ENCODE data around the gene NEDD9.

The NEDD9 gene

DNA sequence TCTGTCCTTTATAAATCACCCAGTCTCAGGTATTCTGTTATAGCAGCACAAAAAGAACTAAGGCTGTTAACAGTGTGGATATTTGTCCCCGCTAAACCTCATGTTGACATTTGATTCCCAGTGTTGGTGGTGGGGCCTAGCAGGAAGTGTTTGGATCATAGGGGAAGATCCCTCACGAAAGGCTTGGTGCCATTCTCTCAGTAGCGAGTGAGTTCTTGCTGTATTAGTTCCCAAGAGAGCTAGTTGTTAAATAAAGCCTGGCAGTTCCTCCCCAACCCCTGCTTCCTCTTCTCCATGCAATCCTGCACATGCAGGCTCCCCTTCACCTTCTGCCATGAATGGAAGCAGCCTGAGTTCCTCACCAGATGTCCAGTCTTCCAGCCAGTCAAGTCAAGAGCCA, 91.2 kb downstream of the NEDD9 start:
- Histone ChIP-seq H3K27me3 (ENCODE audit: control insufficient read depth, insufficient read depth, low read length) (no peaks in the 10 kb centered on the region), H3K27ac (ENCODE audit: low read depth, low read length) (no peak overlapping the region), H3K36me3 (ENCODE audit: control insufficient read depth, insufficient read depth, low read length) (no peaks in the 10 kb centered on the region), H3K9ac (ENCODE audit: low read length) (no peak overlapping the region), H3K4me3 (ENCODE audit: low read length) (no peak overlapping the region), H3K4me1 (ENCODE audit: control insufficient read depth, insufficient read depth, low read length) (no peaks in the 10 kb centered on the region)

DNA sequence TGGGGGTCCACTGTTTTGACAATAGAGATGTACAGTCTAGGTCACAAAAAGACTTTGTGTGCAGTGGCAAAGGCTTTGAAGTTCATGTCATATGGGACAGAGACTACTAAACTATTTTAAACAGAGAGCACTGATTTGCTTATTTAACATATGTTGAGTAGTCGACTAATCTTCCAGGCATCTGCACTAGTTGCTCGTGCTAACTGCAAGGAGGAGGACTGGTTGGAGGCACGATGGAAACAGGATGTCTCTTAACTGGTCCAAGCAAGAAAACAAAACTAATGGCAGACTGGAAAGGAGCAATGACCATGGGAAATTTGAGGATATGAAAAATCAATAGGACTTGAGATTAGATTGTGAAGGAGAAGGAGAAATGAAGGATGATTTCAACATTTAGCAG, 92.4 kb downstream of the NEDD9 start:
- no peak overlapping the region for H3K9ac ChIP-seq (ENCODE audit: low read length)
- no peaks in the 10 kb centered on the region for H3K4me1 ChIP-seq (ENCODE audit: control insufficient read depth, insufficient read depth, low read length)

DNA sequence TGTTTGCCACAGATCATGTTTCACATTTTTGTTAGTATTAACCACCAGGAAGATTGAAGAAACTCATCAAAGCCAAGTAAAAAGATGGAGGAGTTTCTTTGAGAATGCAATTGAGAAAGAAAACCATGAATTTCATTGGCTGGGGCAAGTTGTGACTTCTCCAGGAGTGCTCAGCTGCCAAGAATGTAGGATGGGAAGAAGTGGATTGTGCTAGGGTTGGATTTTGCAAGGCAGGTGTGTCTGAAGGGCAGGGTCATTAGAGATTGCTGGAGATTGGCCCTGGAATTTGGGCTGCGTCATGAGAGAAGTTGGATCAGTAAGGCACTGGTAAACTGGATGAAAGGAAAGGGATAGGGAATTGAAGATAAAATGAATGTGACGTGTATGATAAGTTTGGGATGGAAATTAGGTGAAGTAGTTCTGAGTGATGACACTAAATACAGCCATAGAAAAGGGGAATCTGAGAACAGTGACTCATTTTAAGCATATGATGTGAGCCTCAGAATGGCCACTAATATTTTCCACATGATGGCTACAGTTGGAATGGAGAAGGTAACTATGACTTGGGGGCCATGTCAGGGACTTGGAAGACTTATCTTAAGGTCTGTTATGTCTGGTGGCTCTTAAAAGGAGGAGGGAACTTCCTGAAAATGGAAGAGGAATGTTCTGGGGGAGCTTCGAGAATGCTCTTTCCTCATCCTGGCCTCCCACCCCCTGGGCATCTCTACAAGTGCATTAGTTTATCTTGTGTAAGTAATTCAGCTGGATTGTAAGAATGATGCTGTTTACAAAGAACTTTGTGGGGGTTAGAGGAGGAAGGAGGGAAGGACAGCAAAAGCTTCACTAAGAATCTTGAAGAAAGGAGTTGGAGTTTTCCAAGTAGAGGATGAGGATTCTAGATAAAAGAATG, 93.2 kb downstream of the NEDD9 start:
- H3K27ac ChIP-seq (ENCODE audit: low read depth, low read length) = no peak overlapping the region
- no peaks in the 10 kb centered on the region for H3K27me3 ChIP-seq (ENCODE audit: control insufficient read depth, insufficient read depth, low read length)
- H3K4me1 ChIP-seq (ENCODE audit: control insufficient read depth, insufficient read depth, low read length) = no peaks in the 10 kb centered on the region
- no peak overlapping the region for H3K4me3 ChIP-seq (ENCODE audit: low read length)
- no peaks in the 10 kb centered on the region for H3K36me3 ChIP-seq (ENCODE audit: control insufficient read depth, insufficient read depth, low read length)
- no peak overlapping the region for H3K9ac ChIP-seq (ENCODE audit: low read length)

More for the DNA sequence above, 92.4 kb downstream of the NEDD9 start:
- Histone ChIP-seq H3K4me3 (ENCODE audit: low read length) (no peak overlapping the region), H3K36me3 (ENCODE audit: control insufficient read depth, insufficient read depth, low read length) (no peaks in the 10 kb centered on the region), H3K27me3 (ENCODE audit: control insufficient read depth, insufficient read depth, low read length) (no peaks in the 10 kb centered on the region), H3K27ac (ENCODE audit: low read depth, low read length) (no peak overlapping the region)

DNA sequence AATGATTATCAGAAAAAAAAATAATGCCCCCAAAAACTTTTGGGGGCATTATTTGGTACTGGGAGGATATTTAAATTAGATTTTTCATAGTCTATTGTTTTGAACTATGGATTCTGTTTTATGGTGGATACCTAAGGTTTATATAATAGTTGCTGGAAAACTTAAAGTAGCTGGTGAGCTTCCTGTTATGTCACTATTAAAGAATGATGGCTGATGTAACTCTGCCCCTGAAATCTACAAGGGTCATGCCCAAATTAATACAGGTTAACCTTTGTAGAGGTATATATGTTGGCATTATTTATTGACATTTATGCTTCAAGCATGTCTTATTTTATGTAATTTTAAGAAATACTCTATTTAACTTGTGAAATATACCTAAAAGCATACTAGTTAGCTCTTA, 95.7 kb downstream of the NEDD9 start:
- Histone ChIP-seq H3K9ac (ENCODE audit: low read length) (no peak overlapping the region), H3K36me3 (ENCODE audit: control insufficient read depth, insufficient read depth, low read length) (no peaks in the 10 kb centered on the region), H3K4me3 (ENCODE audit: low read length) (no peak overlapping the region), H3K27ac (ENCODE audit: low read depth, low read length) (no peak overlapping the region), H3K27me3 (ENCODE audit: control insufficient read depth, insufficient read depth, low read length) (no peaks in the 10 kb centered on the region), H3K4me1 (ENCODE audit: control insufficient read depth, insufficient read depth, low read length) (no peaks in the 10 kb centered on the region)

All from rectal smooth muscle tissue (tissue), 1 donor.